GM23338 (cell line): ENCODE data around the gene OR10Z1. TPM values are rescaled to one million over a fixed set of nuclear protein-coding genes. Genes with fewer than 3 reads are reported as not detected.

Source experiments
- ATAC-seq: fragments of 200-7000 bp; cut with Tn5 transposase; 3 replicates; pipeline ENCODE4 v1.9.1; 2020
- DNase-seq: peaks from one replicate; pipeline ENCODE4 v3.0.0-alpha.2; 2015; ENCODE audit warnings: low spot score
- H2AFZ ChIP-seq: fragments of 200-600 bp; sonication (generic); 2 replicates; pipeline ENCODE4 v1.8.0; 2016; ENCODE audit warnings: antibody characterized with exemption, mild to moderate bottlenecking, moderate library complexity
- H3F3A ChIP-seq: fragments of 200-600 bp; sonication (generic); replicated peaks from 2 replicates; pipeline ENCODE4 v1.8.0; 2017; ENCODE audit warnings: antibody characterized with exemption, mixed run types, low read depth
- H3K27ac ChIP-seq: fragments of 200-600 bp; sonication (generic); 2 replicates; pipeline ENCODE4 v1.6.1; 2016; ENCODE audit warnings: low read depth
- H3K27me3 ChIP-seq: fragments of 200-600 bp; sonication (generic); 2 replicates; pipeline ENCODE4 v1.8.0; 2016; ENCODE audit warnings: mild to moderate bottlenecking, mixed run types, moderate library complexity; ENCODE audit not compliant: insufficient read depth
- H3K36me3 ChIP-seq: fragments of 200-600 bp; sonication (generic); 2 replicates; pipeline ENCODE4 v1.8.0; 2016; ENCODE audit warnings: mild to moderate bottlenecking; ENCODE audit not compliant: insufficient read depth
- H3K4me1 ChIP-seq: fragments of 200-600 bp; sonication (generic); 2 replicates; pipeline ENCODE4 v1.8.0; 2016; ENCODE audit warnings: mild to moderate bottlenecking, moderate library complexity; ENCODE audit not compliant: insufficient read depth
- H3K4me2 ChIP-seq: fragments of 200-600 bp; sonication (generic); 2 replicates; pipeline ENCODE4 v1.7.1; 2017; ENCODE audit warnings: mixed run types
- H3K4me3 ChIP-seq: fragments of 200-600 bp; sonication (generic); 2 replicates; pipeline ENCODE4 v1.6.1; 2016; ENCODE audit warnings: mixed run types
- H3K79me2 ChIP-seq: fragments of 200-600 bp; sonication (generic); replicated peaks from 2 replicates; pipeline ENCODE4 v1.8.0; 2017; ENCODE audit warnings: mild to moderate bottlenecking; ENCODE audit not compliant: insufficient read depth
- H3K9me2 ChIP-seq: fragments of 200-600 bp; sonication (generic); 2 replicates; pipeline ENCODE4 v1.8.0; 2017; ENCODE audit not compliant: insufficient read depth
- H4K20me1 ChIP-seq: fragments of 200-600 bp; sonication (generic); replicated peaks from 2 replicates; pipeline ENCODE4 v1.8.0; 2017; ENCODE audit warnings: mild to moderate bottlenecking; ENCODE audit not compliant: insufficient read depth
- H3K27ac Mint-ChIP-seq: 2 replicates; pipeline ENCODE4 v1.8.0; 2020; ENCODE audit warnings: inconsistent platforms, mild to moderate bottlenecking, moderate library complexity, mixed read lengths
- H3K27me3 Mint-ChIP-seq: 3 replicates; pipeline ENCODE4 v1.8.0; 2022; ENCODE audit warnings: low read depth, mild to moderate bottlenecking, moderate library complexity, mixed read lengths, inconsistent platforms; ENCODE audit not compliant: insufficient read depth, poor library complexity
- H3K36me3 Mint-ChIP-seq: 3 replicates; pipeline ENCODE4 v1.8.0; 2021; ENCODE audit warnings: low read depth, mild to moderate bottlenecking, inconsistent platforms, moderate library complexity, mixed read lengths
- H3K4me1 Mint-ChIP-seq: 3 replicates; pipeline ENCODE4 v1.8.0; 2020; ENCODE audit warnings: mild to moderate bottlenecking, inconsistent platforms, mixed read lengths
- H3K4me3 Mint-ChIP-seq: 3 replicates; pipeline ENCODE4 v1.8.0; 2021; ENCODE audit warnings: moderate library complexity, mild to moderate bottlenecking, inconsistent platforms, mixed read lengths
- H3K9me3 Mint-ChIP-seq: 3 replicates; pipeline ENCODE4 v1.8.0; 2020; ENCODE audit warnings: moderate library complexity, mild to moderate bottlenecking, inconsistent platforms, mixed read lengths
- CREB1 ChIP-seq: fragments of 250-450 bp; sonication (Bioruptor Pico); IDR thresholded peaks from 2 replicates; pipeline ENCODE4 v1.5.0; 2020; ENCODE audit warnings: low read depth, mild to moderate bottlenecking, moderate library complexity
- CTCF ChIP-seq, 2 experiments: fragments of 200-600 bp in 1 of 2; sonication (generic) in 1 of 2; conservative IDR thresholded peaks; 2 replicates each; pipeline versions ENCODE4 v1.5.1 to v1.6.1; 2016 to 2017; ENCODE audit warnings: antibody characterized with exemption in 2 of 2, low read depth in 2 of 2, mild to moderate bottlenecking in 2 of 2, moderate library complexity in 1 of 2
- ETS1 ChIP-seq: IDR thresholded peaks from 2 replicates; pipeline ENCODE4 v1.6.1; 2016; ENCODE audit warnings: antibody characterized with exemption
- EZH2 ChIP-seq: fragments of 200-600 bp; sonication (generic); IDR thresholded peaks from one replicate; pipeline ENCODE4 v1.8.0; 2017; ENCODE audit warnings: antibody characterized with exemption, mild to moderate bottlenecking, low read depth; ENCODE audit not compliant: unreplicated experiment
- EZH2phosphoT487 ChIP-seq: fragments of 200-600 bp; sonication (generic); IDR thresholded peaks from one replicate; pipeline ENCODE4 v1.8.1; 2018; ENCODE audit warnings: antibody characterized with exemption; ENCODE audit not compliant: unreplicated experiment
- JUNB ChIP-seq: IDR thresholded peaks from one replicate; pipeline ENCODE4 v1.6.1; 2016; ENCODE audit warnings: antibody characterized with exemption; ENCODE audit not compliant: unreplicated experiment
- NANOG ChIP-seq: IDR thresholded peaks from 2 replicates; pipeline ENCODE4 v1.6.1; 2016; ENCODE audit warnings: antibody characterized with exemption, borderline replicate concordance
- POLR2AphosphoS5 ChIP-seq: IDR thresholded peaks from 2 replicates; pipeline ENCODE4 v1.6.1; 2016; ENCODE audit warnings: antibody characterized with exemption, low read depth
- REST ChIP-seq: IDR thresholded peaks from one replicate; pipeline ENCODE4 v1.6.1; 2018; ENCODE audit warnings: antibody characterized with exemption; ENCODE audit not compliant: unreplicated experiment
- STAT1 ChIP-seq: IDR thresholded peaks from one replicate; pipeline ENCODE4 v1.6.1; 2016; ENCODE audit warnings: antibody characterized with exemption; ENCODE audit not compliant: unreplicated experiment
- ZNF114 ChIP-seq: fragments of 250-450 bp; sonication (Bioruptor Pico); IDR thresholded peaks from 2 replicates; pipeline ENCODE4 v1.5.0; 2020; ENCODE audit warnings: mild to moderate bottlenecking, moderate library complexity
- ZNF331 ChIP-seq: fragments of 250-450 bp; sonication (Bioruptor Pico); IDR thresholded peaks from 2 replicates; pipeline ENCODE4 v1.5.0; 2020; ENCODE audit warnings: low read depth, mild to moderate bottlenecking, moderate library complexity
- ZNF462 ChIP-seq: fragments of 250-450 bp; sonication (Bioruptor Pico); IDR thresholded peaks from 2 replicates; pipeline ENCODE4 v1.5.0; 2020; ENCODE audit warnings: mild to moderate bottlenecking, moderate library complexity
- polyA plus RNA-seq: library from polyadenylated mRNA; unstranded; fragments of >200 nt; fragmentation: Nextera tagmentation; extraction: Ambion mirVana; gene quantifications from 2 replicates; pipeline ENCODE4 v1.2.1, GENCODE V29; 2016
- total RNA-seq: library from RNA; depleted of rRNA; stranded (reverse); fragments of >200 nt; shearing (Covaris generic); gene quantifications from 2 replicates; pipeline ENCODE4 v1.2.3, GENCODE V29; 2014

The OR10Z1 gene
- total and polyA plus RNA-seq, 2 experiments from 2014 or later: not detected

- no peaks in the 10 kb centered on the region for H3K36me3 ChIP-seq
- H3K4me1 ChIP-seq: no peaks in the 10 kb centered on the region
- DNase-seq (no peak), ATAC-seq (no peak)
- Mint-ChIP-seq H3K9me3 (peaks cover 9% of the 10 kb centered on the region; the same call in 2 of the 3 replicates), H3K27ac (no peak overlapping the region), H3K36me3 (peaks cover 5% of the 10 kb centered on the region; the same call in 2 of the 3 replicates), H3K4me1 (no peaks in the 10 kb centered on the region), H3K4me3 (no peak overlapping the region), H3K27me3 (peaks cover 4% of the 10 kb centered on the region)
- no peaks in the 10 kb centered on the region for H3F3A ChIP-seq
- no peaks in the 10 kb centered on the region for H4K20me1 ChIP-seq
- no peak for TF ChIP-seq ZNF114 (CRISPR knock-in tag)
- no peak for TF ChIP-seq REST
- TF ChIP-seq CTCF (conservative IDR thresholded peaks at IDR 0.05; ENCODE audit: low read depth in 2 of 2): no peak
- TF ChIP-seq JUNB: no peak
- TF ChIP-seq ETS1: no peak
- TF ChIP-seq EZH2phosphoT487: no peak
- no peak for TF ChIP-seq STAT1
- no peak for TF ChIP-seq ZNF331
- TF ChIP-seq CREB1: no peak
- TF ChIP-seq POLR2AphosphoS5: no peak
- TF ChIP-seq EZH2: no peak
- no peak for TF ChIP-seq ZNF462 (CRISPR knock-in tag)
- TF ChIP-seq NANOG: no peak
- H3K4me3 ChIP-seq: no peak overlapping the region
- H3K27me3 ChIP-seq: no peaks in the 10 kb centered on the region
- H3K4me2 ChIP-seq: no peak overlapping the region
- H2AFZ ChIP-seq: no peak overlapping the region
- no peaks in the 10 kb centered on the region for H3K9me2 ChIP-seq
- H3K27ac ChIP-seq: no peak overlapping the region
- no peaks in the 10 kb centered on the region for H3K79me2 ChIP-seq
Observed at GRCh38 chr1:158638146-158638545, 33.1 kb downstream of the OR10Z1 start.
